GM12878 (cell line): ENCODE measurements around the gene ST6GAL2. TPM values are rescaled to one million over a fixed set of nuclear protein-coding genes. Genes with fewer than 3 reads are reported as not detected.

Source experiments
- ATAC-seq: fragments of 200-7000 bp; cut with Tn5 transposase; 3 replicates; pipeline ENCODE4 v1.9.1; 2020; ENCODE audit warnings: mild to moderate bottlenecking, moderate library complexity
- BruUV-seq: library from RNA; stranded (reverse); fragments of 400-500 nt; replicated peaks from 2 replicates; lab custom pipeline; 2021; lab: Mats Ljungman, UMichigan
- CTCF ChIA-PET: fragments of 300-600 bp; sonication (Branson Sonifier 250); formaldehyde crosslinking; extraction: SDS; loops from one replicate; lab custom pipeline; 2021; ENCODE audit warnings: inconsistent platforms; lab: Yijun Ruan, JAX
- POLR2A ChIA-PET: fragments of 350-600 bp; formaldehyde crosslinking; extraction: SDS; loops from one replicate; lab custom pipeline; 2021; ENCODE audit warnings: inconsistent platforms; lab: Charles Lee
- RAD21 ChIA-PET: fragments of 300-600 bp; sonication (Branson Sonifier 250); formaldehyde crosslinking; loops from one replicate; lab custom pipeline; 2023; ENCODE audit warnings: antibody characterized with exemption; ENCODE audit not compliant: unreplicated experiment; lab: Charles Lee
- SMC1A ChIA-PET: fragments of 300-600 bp; sonication (Branson Sonifier 250); formaldehyde crosslinking; loops from one replicate; lab custom pipeline; 2023; ENCODE audit not compliant: unreplicated experiment, uncharacterized antibody; lab: Charles Lee
- DNase-seq: peaks from one replicate; pipeline ENCODE4 v3.0.0-alpha.2; 2011; ENCODE audit warnings: low read depth, low spot score
- FAIRE-seq: peaks from 3 replicates; lab custom pipeline; 2011; peaks lifted over from hg19 to GRCh38; lab: Jason Lieb, UNC
- H2AFZ ChIP-seq: 2 replicates; pipeline ENCODE4 v1.6.0; 2011; ENCODE audit warnings: low read depth, low read length, control low read depth; ENCODE audit not compliant: control insufficient read depth
- H3K27ac ChIP-seq: 2 replicates; pipeline ENCODE4 v1.5.1; 2011; ENCODE audit warnings: control low read depth; ENCODE audit not compliant: control insufficient read depth, insufficient read depth
- H3K27me3 ChIP-seq, 2 experiments: replicated peaks in 1 of 2; 2 replicates each; pipeline versions ENCODE4 v1.6.0 to v1.6.1; 2011; ENCODE audit warnings: low read length in 1 of 2; ENCODE audit not compliant: control insufficient read depth in 2 of 2, insufficient read depth in 2 of 2
- H3K36me3 ChIP-seq, 2 experiments: 2 replicates each; pipeline ENCODE4 v1.5.1; 2011; ENCODE audit warnings: low read length in 1 of 2; ENCODE audit not compliant: control insufficient read depth in 2 of 2, insufficient read depth in 2 of 2
- H3K4me1 ChIP-seq: 2 replicates; pipeline ENCODE4 v1.6.1; 2011; ENCODE audit warnings: mild to moderate bottlenecking, low read length, moderate library complexity, mixed read lengths; ENCODE audit not compliant: control insufficient read depth, insufficient read depth
- H3K4me2 ChIP-seq: 2 replicates; pipeline ENCODE4 v1.6.0; 2011; ENCODE audit warnings: control low read depth; ENCODE audit not compliant: control insufficient read depth, insufficient read depth
- H3K4me3 ChIP-seq: fragments of 200-600 bp; sonication (generic); 2 replicates; pipeline ENCODE4 v1.5.1; 2016
- H3K79me2 ChIP-seq: 2 replicates; pipeline ENCODE4 v1.6.0; 2011; ENCODE audit warnings: low read length; ENCODE audit not compliant: control insufficient read depth, insufficient read depth
- H3K9ac ChIP-seq: 2 replicates; pipeline ENCODE4 v1.8.0; 2011; ENCODE audit warnings: low read length, control low read depth, mixed read lengths; ENCODE audit not compliant: control insufficient read depth, insufficient read depth
- H3K9me3 ChIP-seq: replicated peaks from 3 replicates; pipeline ENCODE4 v1.5.1; 2011; ENCODE audit warnings: mild to moderate bottlenecking, low read length; ENCODE audit not compliant: control insufficient read depth, insufficient read depth
- H4K20me1 ChIP-seq: 2 replicates; pipeline ENCODE4 v1.6.0; 2011; ENCODE audit not compliant: control insufficient read depth, insufficient read depth
- CBFB ChIP-seq: IDR thresholded peaks from 2 replicates; pipeline ENCODE4 v1.6.1; 2016; ENCODE audit warnings: antibody characterized with exemption, low read depth
- CBX5 ChIP-seq: sonication (generic); IDR thresholded peaks from 2 replicates; pipeline ENCODE4 v1.6.1; 2016; ENCODE audit warnings: low read depth, moderate library complexity, mild to moderate bottlenecking, inconsistent platforms
- FOXK2 ChIP-seq: fragments of 450-650 bp; IDR thresholded peaks from 2 replicates; pipeline ENCODE4 v1.6.1; 2017; ENCODE audit warnings: mild to moderate bottlenecking, moderate library complexity
- IKZF2 ChIP-seq, 2 experiments: fragments of 450-650 bp; IDR thresholded peaks; 2 replicates each; pipeline ENCODE4 v1.6.1; 2017; ENCODE audit warnings: mild to moderate bottlenecking in 2 of 2, moderate library complexity in 2 of 2
- MYB ChIP-seq: fragments of 150-350 bp; IDR thresholded peaks from 2 replicates; pipeline ENCODE4 v1.6.1; 2014; ENCODE audit warnings: mild to moderate bottlenecking, low read depth, low read length, borderline replicate concordance
- POU2F2 ChIP-seq: IDR thresholded peaks from 3 replicates; pipeline ENCODE4 v1.6.1; 2011; ENCODE audit warnings: low read depth, mild to moderate bottlenecking, low read length, borderline replicate concordance
- ZNF274 ChIP-seq: IDR thresholded peaks from one replicate; pipeline ENCODE4 v1.8.0; 2011; ENCODE audit not compliant: insufficient read length, insufficient read depth
- ZSCAN29 ChIP-seq: fragments of 450-650 bp; IDR thresholded peaks from 2 replicates; pipeline ENCODE4 v1.6.1; 2017; ENCODE audit warnings: mild to moderate bottlenecking, moderate library complexity
- WGBS: methylation state at CpG from one replicate; pipeline ENCODE4 v1.1.6; 2016; ENCODE audit warnings: low lambda C conversion rate; ENCODE audit not compliant: insufficient replicate concordance, insufficient coverage; ENCODE audit errors: missing lambda C conversion rate; 5-methylcytosine and 5-hydroxymethylcytosine counted together
- in situ Hi-C: fragments of 300-500 bp; cut with MboI; formaldehyde crosslinking; loops from 9 replicates; pipeline ENCODE4 v1.14.3; 2018; ENCODE audit warnings: mixed read lengths
- intact Hi-C: fragments of 100-400 bp; cut with micrococcal nuclease; formaldehyde crosslinking; loops from one replicate; pipeline ENCODE4 v1.14.2; 2022; ENCODE audit not compliant: unreplicated experiment
- polyA plus RNA-seq, 11 experiments: library from polyadenylated mRNA; depleted of rRNA in 4 of 11; unstranded in 6 of 11; stranded (reverse) in 5 of 11; fragments of >200 nt; fragmentation: Nextera tagmentation in 4 of 11; fragmentation: Illumina TruSeq in 1 of 11; extraction: Ambion mirVana in 4 of 11; extraction: Trizol in 1 of 11; gene quantifications; 1 replicate in 1 of 11; 2 replicates in 10 of 11; pipeline versions ENCODE4 v1.2.1 to v1.2.3, GENCODE V29; 2011 to 2016; ENCODE audit warnings: inconsistent platforms in 2 of 11, missing spikeins in 2 of 11, low read depth in 1 of 11
- total RNA-seq, 4 experiments: library from RNA; depleted of rRNA in 3 of 4; stranded (reverse); fragments of >200 nt in 3 of 4; fragmentation: Illumina TruSeq in 1 of 4; extraction: Trizol in 1 of 4; gene quantifications; 2 replicates each; pipeline versions ENCODE4 v1.2.1 to v1.2.3, GENCODE V29; 2013 to 2021
- TF ChIP-seq, protein P1 (sequence below): fragments of 450-650 bp; formaldehyde crosslinking; IDR thresholded peaks from 2 replicates; pipeline ENCODE4 v1.5.0; 2022; ENCODE audit warnings: mild to moderate bottlenecking, missing genetic modification characterization
- TF ChIP-seq, protein P2 (sequence below): fragments of 450-650 bp; conservative IDR thresholded peaks from 2 replicates; pipeline ENCODE4 v1.6.1; 2017; ENCODE audit warnings: mild to moderate bottlenecking, moderate library complexity
- TF ChIP-seq, protein P3 (sequence below): IDR thresholded peaks from 2 replicates; pipeline ENCODE4 v1.6.1; 2012; ENCODE audit warnings: improper control_type of control experiment, low read depth, low read length; ENCODE audit not compliant: insufficient replicate concordance

ST6GAL2 gene
- total and polyA plus RNA-seq, 10 of the 15 experiments (the other 5 are each of a cell fraction or from before 2014, with no cell fraction given): not detected

DNA sequence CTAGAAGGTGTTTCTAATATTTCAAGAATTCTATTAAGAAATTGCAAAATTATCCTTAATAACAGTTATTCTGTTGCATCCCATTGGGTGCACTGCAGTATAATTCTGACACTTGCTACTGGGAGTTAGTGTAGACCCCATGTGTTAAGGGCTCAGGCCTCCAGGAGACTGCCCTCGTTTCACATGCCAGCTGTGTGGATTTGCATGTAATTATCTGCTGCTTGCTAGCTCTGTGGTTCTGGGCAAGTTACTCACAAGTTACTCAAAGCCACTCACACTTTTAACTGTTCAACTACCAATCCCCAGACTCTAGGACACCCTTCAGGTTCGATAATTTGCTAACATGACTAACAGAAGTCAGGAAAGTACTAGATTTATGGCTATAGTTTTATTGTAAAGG, 38.6 kb downstream of the ST6GAL2 start:
- WGBS: 0% methylated on average over 2 of the region's 2 CpGs
- TF ChIP-seq IKZF2 (IDR thresholded peaks at IDR 0.05) (no peak), FOXK2 (no peak), POU2F2 (no peak), MYB (no peak), ZSCAN29 (no peak), CBFB (no peak), CBX5 (no peak), ZNF274 (no peak)
- TF ChIP-seq, protein P1, sequence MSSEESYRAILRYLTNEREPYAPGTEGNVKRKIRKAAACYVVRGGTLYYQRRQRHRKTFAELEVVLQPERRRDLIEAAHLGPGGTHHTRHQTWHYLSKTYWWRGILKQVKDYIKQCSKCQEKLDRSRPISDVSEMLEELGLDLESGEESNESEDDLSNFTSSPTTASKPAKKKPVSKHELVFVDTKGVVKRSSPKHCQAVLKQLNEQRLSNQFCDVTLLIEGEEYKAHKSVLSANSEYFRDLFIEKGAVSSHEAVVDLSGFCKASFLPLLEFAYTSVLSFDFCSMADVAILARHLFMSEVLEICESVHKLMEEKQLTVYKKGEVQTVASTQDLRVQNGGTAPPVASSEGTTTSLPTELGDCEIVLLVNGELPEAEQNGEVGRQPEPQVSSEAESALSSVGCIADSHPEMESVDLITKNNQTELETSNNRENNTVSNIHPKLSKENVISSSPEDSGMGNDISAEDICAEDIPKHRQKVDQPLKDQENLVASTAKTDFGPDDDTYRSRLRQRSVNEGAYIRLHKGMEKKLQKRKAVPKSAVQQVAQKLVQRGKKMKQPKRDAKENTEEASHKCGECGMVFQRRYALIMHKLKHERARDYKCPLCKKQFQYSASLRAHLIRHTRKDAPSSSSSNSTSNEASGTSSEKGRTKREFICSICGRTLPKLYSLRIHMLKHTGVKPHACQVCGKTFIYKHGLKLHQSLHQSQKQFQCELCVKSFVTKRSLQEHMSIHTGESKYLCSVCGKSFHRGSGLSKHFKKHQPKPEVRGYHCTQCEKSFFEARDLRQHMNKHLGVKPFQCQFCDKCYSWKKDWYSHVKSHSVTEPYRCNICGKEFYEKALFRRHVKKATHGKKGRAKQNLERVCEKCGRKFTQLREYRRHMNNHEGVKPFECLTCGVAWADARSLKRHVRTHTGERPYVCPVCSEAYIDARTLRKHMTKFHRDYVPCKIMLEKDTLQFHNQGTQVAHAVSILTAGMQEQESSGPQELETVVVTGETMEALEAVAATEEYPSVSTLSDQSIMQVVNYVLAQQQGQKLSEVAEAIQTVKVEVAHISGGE (CRISPR knock-in tag): no peak
- TF ChIP-seq, protein P2, sequence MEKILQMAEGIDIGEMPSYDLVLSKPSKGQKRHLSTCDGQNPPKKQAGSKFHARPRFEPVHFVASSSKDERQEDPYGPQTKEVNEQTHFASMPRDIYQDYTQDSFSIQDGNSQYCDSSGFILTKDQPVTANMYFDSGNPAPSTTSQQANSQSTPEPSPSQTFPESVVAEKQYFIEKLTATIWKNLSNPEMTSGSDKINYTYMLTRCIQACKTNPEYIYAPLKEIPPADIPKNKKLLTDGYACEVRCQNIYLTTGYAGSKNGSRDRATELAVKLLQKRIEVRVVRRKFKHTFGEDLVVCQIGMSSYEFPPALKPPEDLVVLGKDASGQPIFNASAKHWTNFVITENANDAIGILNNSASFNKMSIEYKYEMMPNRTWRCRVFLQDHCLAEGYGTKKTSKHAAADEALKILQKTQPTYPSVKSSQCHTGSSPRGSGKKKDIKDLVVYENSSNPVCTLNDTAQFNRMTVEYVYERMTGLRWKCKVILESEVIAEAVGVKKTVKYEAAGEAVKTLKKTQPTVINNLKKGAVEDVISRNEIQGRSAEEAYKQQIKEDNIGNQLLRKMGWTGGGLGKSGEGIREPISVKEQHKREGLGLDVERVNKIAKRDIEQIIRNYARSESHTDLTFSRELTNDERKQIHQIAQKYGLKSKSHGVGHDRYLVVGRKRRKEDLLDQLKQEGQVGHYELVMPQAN: no peak
- TF ChIP-seq, protein P3, sequence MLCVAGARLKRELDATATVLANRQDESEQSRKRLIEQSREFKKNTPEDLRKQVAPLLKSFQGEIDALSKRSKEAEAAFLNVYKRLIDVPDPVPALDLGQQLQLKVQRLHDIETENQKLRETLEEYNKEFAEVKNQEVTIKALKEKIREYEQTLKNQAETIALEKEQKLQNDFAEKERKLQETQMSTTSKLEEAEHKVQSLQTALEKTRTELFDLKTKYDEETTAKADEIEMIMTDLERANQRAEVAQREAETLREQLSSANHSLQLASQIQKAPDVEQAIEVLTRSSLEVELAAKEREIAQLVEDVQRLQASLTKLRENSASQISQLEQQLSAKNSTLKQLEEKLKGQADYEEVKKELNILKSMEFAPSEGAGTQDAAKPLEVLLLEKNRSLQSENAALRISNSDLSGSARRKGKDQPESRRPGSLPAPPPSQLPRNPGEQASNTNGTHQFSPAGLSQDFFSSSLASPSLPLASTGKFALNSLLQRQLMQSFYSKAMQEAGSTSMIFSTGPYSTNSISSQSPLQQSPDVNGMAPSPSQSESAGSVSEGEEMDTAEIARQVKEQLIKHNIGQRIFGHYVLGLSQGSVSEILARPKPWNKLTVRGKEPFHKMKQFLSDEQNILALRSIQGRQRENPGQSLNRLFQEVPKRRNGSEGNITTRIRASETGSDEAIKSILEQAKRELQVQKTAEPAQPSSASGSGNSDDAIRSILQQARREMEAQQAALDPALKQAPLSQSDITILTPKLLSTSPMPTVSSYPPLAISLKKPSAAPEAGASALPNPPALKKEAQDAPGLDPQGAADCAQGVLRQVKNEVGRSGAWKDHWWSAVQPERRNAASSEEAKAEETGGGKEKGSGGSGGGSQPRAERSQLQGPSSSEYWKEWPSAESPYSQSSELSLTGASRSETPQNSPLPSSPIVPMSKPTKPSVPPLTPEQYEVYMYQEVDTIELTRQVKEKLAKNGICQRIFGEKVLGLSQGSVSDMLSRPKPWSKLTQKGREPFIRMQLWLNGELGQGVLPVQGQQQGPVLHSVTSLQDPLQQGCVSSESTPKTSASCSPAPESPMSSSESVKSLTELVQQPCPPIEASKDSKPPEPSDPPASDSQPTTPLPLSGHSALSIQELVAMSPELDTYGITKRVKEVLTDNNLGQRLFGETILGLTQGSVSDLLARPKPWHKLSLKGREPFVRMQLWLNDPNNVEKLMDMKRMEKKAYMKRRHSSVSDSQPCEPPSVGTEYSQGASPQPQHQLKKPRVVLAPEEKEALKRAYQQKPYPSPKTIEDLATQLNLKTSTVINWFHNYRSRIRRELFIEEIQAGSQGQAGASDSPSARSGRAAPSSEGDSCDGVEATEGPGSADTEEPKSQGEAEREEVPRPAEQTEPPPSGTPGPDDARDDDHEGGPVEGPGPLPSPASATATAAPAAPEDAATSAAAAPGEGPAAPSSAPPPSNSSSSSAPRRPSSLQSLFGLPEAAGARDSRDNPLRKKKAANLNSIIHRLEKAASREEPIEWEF: no peak

More for the DNA sequence above, 38.6 kb downstream of the ST6GAL2 start:
- no peak for DNase-seq
- Histone ChIP-seq H3K9me3 (no peaks in the 10 kb centered on the region), H2AFZ (no peak overlapping the region), H3K27me3 (no peaks in the 10 kb centered on the region), H3K4me2 (no peak overlapping the region), H3K4me3 (no peak overlapping the region), H3K27ac (no peak overlapping the region), H3K79me2 (no peaks in the 10 kb centered on the region), H4K20me1 (no peaks in the 10 kb centered on the region), H3K9ac (no peak overlapping the region), H3K36me3 (no peaks in the 10 kb centered on the region), H3K4me1 (no peaks in the 10 kb centered on the region)
- in situ Hi-C loops: no loop called here
- CTCF ChIA-PET: no interaction called here
- SMC1A ChIA-PET: interaction anchor here (1.5 kb wide), 1 partner anchor 9 kb away, joined by 3 read pairs; no protein-coding TSS in a partner anchor
- intact Hi-C loops: no loop called here
- no TSS peak for BruUV-seq
- no peak for FAIRE-seq
- POLR2A ChIA-PET: no interaction called here
- RAD21 ChIA-PET: no interaction called here
- no peak for ATAC-seq
